ENCODE data around the gene KRT6B.

KRT6B gene

GRCh38 chr12:52433501-52434080 lies 18.4 kb downstream of the KRT6B start:
- in situ Hi-C loops (cut with HindIII; ENCODE audit: low sequenced_read_pairs): no loop called here
- TF ChIP-seq, protein P1, sequence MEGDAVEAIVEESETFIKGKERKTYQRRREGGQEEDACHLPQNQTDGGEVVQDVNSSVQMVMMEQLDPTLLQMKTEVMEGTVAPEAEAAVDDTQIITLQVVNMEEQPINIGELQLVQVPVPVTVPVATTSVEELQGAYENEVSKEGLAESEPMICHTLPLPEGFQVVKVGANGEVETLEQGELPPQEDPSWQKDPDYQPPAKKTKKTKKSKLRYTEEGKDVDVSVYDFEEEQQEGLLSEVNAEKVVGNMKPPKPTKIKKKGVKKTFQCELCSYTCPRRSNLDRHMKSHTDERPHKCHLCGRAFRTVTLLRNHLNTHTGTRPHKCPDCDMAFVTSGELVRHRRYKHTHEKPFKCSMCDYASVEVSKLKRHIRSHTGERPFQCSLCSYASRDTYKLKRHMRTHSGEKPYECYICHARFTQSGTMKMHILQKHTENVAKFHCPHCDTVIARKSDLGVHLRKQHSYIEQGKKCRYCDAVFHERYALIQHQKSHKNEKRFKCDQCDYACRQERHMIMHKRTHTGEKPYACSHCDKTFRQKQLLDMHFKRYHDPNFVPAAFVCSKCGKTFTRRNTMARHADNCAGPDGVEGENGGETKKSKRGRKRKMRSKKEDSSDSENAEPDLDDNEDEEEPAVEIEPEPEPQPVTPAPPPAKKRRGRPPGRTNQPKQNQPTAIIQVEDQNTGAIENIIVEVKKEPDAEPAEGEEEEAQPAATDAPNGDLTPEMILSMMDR (IDR thresholded peaks at IDR 0.05; ENCODE audit: low read depth, low read length, missing control alignments): no peak
- no peak for DNase-seq (ENCODE audit: low read depth)
- H3K4me3 ChIP-seq (ENCODE audit: low read depth, low read length): no peak overlapping the region

- DNase-seq (ENCODE audit: low read depth): no peak
- TF ChIP-seq, protein P1 (IDR thresholded peaks at IDR 0.05; ENCODE audit: low read depth, low read length, missing control alignments): no peak
- H3K4me3 ChIP-seq (ENCODE audit: low read depth, low read length): no peak overlapping the region
- in situ Hi-C loops (cut with HindIII; ENCODE audit: low sequenced_read_pairs): no loop called here
These were observed 19.3 kb downstream of the KRT6B start for GRCh38 chr12:52432559-52433207.

- TF ChIP-seq, protein P1 (IDR thresholded peaks at IDR 0.05; ENCODE audit: low read depth, low read length, missing control alignments): no peak
- H3K4me3 ChIP-seq (ENCODE audit: low read depth, low read length): no peak overlapping the region
- no peak for DNase-seq (ENCODE audit: low read depth)
- in situ Hi-C loops (cut with HindIII; ENCODE audit: low sequenced_read_pairs): no loop called here
These were observed 23.8 kb downstream of the KRT6B start for GRCh38 chr12:52428121-52428520.

DNA sequence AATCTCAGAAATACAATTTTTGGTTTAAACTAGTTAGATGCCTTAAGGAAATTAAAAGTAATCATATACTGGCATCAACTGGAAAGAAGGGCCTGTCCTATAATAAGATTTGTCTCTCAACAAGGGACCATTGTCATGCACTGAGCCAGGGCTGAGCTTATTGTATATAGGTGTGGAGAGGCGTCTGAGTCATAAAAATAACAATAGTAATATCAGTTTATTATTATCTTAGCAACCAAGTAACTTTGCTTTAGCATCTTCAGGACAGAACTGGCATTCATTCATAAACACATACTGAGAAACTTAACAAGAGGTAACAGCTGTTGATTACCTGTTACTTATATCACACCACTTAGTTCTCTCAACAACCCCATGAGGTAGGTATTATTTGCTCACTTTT lies 24.9 kb downstream of the KRT6B start:
- no peak overlapping the region for H3K4me3 ChIP-seq (ENCODE audit: low read depth, low read length)
- TF ChIP-seq, protein P1 (IDR thresholded peaks at IDR 0.05; ENCODE audit: low read depth, low read length, missing control alignments): no peak
- DNase-seq (ENCODE audit: low read depth): no peak
- in situ Hi-C loops (cut with HindIII; ENCODE audit: low sequenced_read_pairs): no loop called here

DNA sequence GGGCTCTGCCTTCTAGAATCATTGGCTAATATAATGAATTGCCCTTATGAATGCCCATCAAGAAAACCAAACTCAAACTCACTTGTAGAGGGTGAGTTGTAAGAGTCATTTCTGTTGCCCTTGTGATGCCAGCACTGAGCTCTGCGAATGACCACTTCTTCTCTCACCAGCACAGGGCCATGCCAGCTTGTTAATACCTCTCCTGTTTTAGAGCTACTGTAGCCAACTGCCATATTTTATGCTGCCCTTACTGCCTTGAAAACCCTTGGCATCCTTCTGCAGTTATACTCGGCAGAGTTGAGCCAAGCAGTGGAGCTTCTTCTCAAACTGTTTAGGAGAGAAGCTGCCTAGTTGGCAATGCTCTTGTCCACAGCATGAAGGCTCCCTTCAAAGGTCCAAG lies 25.9 kb downstream of the KRT6B start:
- no peak for DNase-seq (ENCODE audit: low read depth)
- in situ Hi-C loops (cut with HindIII; ENCODE audit: low sequenced_read_pairs): no loop called here
- no peak overlapping the region for H3K4me3 ChIP-seq (ENCODE audit: low read depth, low read length)
- TF ChIP-seq, protein P1 (IDR thresholded peaks at IDR 0.05; ENCODE audit: low read depth, low read length, missing control alignments): no peak

DNA sequence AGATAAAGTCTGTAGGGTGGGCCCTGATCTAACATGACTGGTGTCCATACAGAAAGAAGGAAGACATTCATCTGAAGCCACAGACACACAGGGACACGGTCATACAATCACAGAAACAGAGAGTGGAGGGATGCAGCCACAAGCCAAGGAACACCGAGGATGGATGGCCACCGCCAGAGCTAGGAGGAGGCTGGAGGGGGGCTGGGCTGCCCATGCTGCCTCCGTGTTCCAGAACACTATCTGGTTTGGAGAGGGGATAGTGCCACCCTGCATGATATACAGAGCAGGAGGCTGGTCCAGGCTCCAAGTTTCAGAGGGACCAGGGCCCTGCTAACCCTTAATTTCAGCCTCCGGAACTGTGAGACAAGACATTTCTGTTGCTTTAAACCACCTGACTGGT lies 26.5 kb downstream of the KRT6B start:
- in situ Hi-C loops (cut with HindIII; ENCODE audit: low sequenced_read_pairs): no loop called here
- no peak for DNase-seq (ENCODE audit: low read depth)
- TF ChIP-seq, protein P1 (IDR thresholded peaks at IDR 0.05; ENCODE audit: low read depth, low read length, missing control alignments): no peak
- H3K4me3 ChIP-seq (ENCODE audit: low read depth, low read length): no peak overlapping the region

All from astrocyte of the cerebellum (primary cell).